Stimulated activated CD8-positive, alpha-beta memory T cell treated with anti-CD3 and anti-CD28 coated beads, Interleukin-4, amount 100 ng/mL, for 24 hours (primary cell): Measurements from ENCODE around the gene PRKAB1.
"Not testable (repeated sequence)": the region's sequence is repeated elsewhere in the genome, so short reads cannot be mapped to it uniquely, and the experiment has no call there.

Experiments
- DNase-seq: peaks from one replicate; pipeline ENCODE4 v3.0.0-alpha.2; 2020; ENCODE audit warnings: low read depth

Gene PRKAB1

GRCh38 chr12:119684711-119685369 lies 16.9 kb downstream of the PRKAB1 start:
- no peak for DNase-seq

DNA sequence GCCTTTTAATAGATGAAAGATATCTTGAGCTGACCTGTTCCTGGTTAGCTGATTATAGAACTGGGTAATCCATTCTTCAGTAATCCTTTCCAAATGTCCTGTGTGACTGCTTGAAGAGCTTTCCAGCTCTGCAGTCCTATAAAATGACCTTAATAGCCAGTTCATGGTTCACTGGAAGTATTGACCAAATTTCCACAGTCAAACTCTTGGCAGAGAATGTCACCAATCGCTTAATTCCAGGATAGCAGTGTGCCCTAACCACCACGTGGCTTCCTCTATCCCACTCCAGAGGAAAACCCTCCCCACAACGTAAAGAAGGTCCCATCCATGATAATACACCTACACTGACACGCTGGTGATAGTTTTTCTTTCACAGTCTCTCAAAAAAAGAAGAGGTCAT lies 17.4 kb downstream of the PRKAB1 start:
- DNase-seq = no peak

DNA sequence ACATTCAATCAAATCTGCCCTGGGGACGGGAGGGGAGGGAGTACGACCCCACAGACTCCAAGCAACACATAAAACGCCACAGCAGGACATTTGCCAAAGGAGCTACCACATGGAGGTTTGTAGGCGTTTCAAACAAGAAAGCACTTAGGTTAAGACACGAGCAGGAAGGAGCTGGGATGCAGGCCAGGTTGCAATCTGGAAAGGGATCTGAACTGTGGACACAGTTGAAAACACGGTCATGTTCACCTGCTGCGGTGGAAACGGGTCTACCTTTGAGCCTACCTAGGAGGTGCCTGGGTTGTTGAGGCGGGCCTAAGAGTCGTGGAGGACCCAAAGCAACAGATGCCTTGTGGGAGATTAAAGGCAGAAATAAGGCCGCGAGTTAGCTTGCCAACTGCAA lies 18.4 kb downstream of the PRKAB1 start:
- no peak for DNase-seq

- no peak for DNase-seq
These were observed 18.8 kb downstream of the PRKAB1 start for GRCh38 chr12:119686776-119687175.

DNA sequence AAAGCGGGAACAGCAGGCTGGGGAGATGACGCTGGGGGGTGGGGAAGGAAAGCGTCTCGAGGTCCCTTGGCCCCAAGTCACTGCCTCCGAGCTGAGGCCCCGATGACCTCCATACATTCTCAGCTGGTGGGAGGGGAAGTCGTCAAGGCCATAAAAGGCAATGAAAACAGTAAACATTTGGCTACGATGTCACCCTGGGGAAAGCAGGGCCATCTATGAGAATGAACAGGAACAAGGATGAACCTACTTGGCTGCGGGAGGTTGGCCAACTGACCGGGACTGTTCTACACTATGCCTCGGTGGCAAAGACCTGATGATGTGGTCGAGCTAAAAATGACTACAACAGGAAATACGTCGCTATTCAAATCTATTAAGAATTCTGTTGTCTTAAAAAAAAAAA lies 19.5 kb downstream of the PRKAB1 start:
- no peak for DNase-seq

DNA sequence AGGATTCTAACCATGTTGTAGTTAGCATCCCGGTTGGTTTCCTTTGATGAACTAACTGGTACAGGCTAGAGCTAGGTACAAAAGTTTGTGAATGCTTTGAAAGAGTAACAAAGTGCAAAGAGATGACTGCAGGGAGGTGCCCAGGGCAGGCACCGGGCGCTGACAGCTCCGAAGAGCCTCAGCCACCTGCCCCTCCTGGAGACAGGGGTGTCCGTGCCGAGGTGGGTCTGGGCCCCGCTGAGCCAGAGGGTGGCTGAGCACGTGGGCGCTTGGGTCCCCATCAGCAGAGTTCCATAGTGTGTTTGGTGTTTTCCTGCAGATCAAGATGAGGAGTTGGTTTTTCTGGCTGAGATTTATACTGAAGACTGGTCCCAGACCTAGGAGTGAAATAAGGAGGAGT lies 19.9 kb downstream of the PRKAB1 start:
- DNase-seq = no peak

GRCh38 chr12:119689935-119690500 lies 22.1 kb downstream of the PRKAB1 start:
- no peak for DNase-seq

GRCh38 chr12:119691202-119691810 lies 23.4 kb downstream of the PRKAB1 start:
- no peak for DNase-seq

DNA sequence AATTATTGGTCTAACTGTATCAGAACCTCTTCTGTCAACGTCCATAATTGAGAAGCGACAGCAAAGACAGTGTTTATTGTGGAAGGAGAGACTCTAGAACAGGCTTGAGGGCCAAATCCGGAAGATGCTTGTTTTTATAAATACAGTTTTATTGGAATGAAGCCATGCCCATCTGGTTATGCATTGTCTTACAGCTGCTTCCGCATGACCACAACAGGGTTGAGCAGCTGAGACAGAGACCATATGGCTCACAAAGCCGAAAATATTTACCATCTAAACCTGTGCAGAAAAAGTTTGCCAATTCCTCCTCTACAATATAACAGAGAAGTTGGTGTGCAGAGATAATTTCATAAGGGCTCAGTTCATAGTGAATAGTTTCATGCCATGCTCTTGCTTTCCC lies 24.5 kb downstream of the PRKAB1 start:
- no peak for DNase-seq

GRCh38 chr12:119692997-119693396 lies 25.1 kb downstream of the PRKAB1 start:
- no peak for DNase-seq

GRCh38 chr12:119693511-119693910 lies 25.6 kb downstream of the PRKAB1 start:
- DNase-seq = no peak

- DNase-seq = no peak
These were observed 26.2 kb downstream of the PRKAB1 start for GRCh38 chr12:119694111-119694510.

- DNase-seq = no peak
These were observed 27.1 kb downstream of the PRKAB1 start for GRCh38 chr12:119695034-119695433.

DNA sequence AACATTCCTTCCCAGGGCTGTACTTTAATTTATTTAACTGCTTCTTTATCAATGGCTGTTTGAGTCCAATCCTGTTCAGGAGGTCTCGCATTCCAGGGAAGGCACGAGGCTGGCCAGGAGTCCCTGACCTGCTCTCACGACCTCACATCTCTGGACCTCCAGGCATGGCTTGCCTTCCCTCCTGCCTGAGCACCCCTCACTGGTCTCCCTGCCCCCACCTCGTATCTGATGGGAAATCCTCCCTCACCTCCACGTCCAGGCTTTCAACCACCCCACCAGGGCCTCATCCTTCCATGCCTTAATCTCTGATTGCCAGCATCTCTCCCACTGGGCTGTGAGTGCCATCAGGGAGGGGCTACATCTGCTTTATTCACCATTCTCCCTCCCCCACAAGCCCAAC lies 29.0 kb downstream of the PRKAB1 start:
- no peak for DNase-seq

GRCh38 chr12:119699199-119699760 lies 31.3 kb downstream of the PRKAB1 start:
- DNase-seq = no peak

DNA sequence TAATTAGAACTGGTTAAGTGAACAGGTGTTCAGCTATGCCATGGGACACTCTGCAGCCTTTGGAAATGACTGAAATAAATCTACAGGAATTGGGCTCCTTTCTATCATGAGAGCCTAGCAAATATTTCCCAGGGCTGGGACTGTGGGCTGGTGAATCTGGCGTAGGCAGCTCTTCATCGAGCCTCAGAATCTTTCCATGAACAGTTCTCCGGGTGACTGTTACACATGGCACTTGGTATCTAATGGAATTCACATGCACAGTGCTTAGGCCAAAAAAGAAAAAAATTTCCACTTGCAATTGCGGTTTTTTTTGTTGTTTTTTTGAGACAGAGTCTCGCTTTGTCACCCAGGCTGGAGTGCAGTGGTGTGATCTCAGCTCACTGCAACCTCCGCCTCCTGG lies 32.1 kb downstream of the PRKAB1 start:
- no peak for DNase-seq

DNA sequence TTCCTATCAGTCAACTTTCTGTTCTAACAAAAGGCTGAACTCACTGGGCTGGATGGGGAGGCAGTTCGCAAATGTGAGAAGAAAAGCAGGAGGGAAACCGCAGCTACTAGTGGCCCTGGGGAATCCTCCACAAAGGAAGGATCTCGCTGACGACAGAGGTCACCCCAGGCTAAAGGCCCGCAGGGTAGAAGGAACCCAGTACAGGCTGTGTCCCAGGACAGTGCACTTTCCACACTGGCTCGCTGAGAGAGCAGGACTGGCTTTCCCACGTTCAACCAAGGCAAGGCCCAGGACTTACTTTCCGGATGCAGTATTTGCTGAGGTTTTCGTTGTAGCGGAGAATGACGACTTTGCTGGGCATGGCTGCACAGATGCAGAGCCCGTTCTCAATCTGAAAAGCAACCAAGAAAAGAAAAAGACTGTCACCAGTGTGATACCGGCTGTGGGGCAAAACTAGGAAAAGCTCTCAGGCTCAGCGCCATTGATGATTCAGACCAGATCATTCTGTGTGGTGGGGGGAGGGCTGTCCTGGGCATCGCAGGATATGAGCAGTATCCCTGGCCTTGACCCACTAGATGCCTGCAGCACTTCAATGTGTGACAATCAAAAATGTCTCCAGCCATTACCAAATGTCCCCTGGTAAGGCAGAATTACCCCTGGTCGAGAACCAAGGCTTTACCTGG lies 36.3 kb downstream of the PRKAB1 start:
- no peak for DNase-seq

DNA sequence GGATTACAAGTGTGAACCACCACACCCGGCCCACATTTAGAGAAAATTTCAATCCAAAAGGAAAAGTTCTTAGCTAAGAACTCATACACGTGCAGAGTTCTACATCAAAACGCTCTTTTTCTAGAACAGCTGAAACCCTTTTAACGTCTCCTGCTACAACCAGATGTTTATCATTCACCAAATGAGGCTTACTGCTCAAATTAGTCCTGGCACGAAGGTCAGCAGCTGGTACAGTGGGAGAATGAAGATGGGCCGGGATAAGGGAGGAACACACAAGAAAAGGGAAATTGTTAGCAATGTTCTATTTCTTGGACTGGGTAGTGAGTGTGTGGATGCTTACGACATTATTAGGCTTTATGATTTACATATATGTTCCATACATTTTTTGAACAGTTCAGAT lies 37.2 kb downstream of the PRKAB1 start:
- DNase-seq = no peak

DNA sequence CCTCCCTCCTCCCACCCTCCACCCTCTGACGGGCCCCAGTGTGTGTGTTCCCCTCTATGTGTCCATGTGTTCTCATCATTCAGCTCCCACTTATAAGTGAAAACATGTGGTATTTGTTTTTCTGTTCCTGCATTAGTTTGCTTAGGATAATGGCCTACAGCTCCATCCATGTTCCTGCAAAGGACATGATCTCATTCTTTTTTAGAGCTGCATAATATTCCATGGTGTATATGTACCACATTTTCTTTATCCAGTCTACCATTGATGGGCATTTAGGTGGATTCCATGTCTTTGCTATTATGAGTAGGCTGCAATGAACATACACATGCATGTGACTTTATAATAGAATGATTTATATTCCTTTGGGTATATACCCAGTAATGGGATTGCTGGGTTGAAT lies 38.5 kb downstream of the PRKAB1 start:
- not testable (repeated sequence) for DNase-seq

- DNase-seq = no peak
These were observed 42.5 kb downstream of the PRKAB1 start for GRCh38 chr12:119710374-119710964.

- DNase-seq = no peak
These were observed 43.1 kb downstream of the PRKAB1 start for GRCh38 chr12:119710965-119711551.

- no peak for DNase-seq
These were observed 43.8 kb downstream of the PRKAB1 start for GRCh38 chr12:119711693-119712092.
